HPDE6-E6E7 (cell line): ENCODE data around the gene TMEM151B.
"Not testable (repeated sequence)": the region's sequence is repeated elsewhere in the genome, so short reads cannot be mapped to it uniquely, and the experiment has no call there.

Experiments used
- DNase-seq: peaks from one replicate; pipeline ENCODE4 v3.0.0; 2011; ENCODE audit warnings: missing footprints; ENCODE audit errors: extremely low spot score

TMEM151B gene

DNA sequence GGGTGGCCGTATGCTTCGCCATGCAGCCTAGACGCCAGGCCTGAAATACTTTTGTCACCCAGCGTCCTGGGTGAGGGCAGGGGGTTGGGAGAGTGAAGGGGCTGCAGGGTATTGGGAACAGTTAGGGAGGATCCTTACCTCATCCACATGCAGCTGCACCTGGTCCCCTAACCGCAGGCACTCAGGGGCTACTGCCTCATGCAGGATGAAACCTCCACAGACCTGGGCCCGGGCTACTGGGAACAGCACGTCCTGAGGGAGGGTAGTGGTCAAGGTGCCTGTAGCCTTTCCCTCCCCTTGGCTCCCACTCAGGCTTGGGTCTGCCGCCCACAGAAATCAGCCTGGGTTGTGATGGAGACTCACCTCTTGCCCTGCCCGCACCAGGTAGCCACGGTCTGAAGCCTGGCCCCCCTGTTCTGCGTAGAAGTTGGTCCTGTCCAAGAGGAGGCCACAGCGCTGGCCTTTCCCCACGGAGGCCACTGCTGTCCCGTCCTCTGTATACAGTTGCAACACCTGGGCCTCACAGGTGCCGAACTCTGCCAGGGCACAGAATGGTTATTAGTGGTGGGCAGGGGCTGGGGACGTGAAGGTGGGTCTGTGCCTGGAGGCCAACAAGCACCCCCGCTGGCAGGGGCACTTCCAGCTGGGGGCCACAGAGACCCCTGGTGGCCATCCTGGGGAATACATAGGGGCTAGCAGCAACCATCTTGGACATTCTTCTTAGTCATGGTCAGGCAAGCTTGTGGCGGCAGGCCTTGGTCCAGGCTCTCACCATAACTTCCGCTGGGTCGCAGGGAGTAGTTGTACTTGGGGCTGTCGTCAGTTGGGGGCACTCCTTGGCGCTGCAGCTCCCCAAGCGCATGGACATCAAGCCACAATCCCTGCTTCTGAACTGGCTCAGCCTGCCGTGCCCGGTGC is 34.3 kb downstream of the TMEM151B start:
- DNase-seq = no peak

DNA sequence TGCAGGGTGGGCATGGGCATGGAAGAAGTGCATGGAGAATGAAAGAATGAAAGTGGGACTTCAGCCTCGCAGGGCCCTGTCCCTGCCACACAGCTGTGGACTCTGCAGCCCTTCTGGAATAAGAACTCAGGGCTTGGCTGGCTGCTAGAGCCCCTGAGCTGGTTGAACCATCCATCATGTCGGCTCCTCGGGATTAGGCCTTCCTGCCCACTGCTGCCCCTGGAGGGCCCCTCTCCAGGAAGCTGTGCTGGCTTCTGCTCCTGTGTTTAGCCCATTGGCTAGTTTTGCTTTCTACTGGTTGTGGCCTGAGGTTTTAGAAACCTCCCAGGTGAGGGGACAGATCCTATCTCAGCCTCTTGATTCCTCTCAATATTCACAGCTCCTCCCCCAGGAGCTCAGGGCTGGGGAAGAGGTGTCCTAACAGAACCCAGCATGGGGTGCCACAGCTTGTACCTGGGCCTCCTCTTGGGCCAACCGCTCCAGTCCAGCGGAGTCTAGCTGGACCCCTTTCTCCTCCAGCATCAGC is 35.0 kb downstream of the TMEM151B start:
- DNase-seq = no peak

DNA sequence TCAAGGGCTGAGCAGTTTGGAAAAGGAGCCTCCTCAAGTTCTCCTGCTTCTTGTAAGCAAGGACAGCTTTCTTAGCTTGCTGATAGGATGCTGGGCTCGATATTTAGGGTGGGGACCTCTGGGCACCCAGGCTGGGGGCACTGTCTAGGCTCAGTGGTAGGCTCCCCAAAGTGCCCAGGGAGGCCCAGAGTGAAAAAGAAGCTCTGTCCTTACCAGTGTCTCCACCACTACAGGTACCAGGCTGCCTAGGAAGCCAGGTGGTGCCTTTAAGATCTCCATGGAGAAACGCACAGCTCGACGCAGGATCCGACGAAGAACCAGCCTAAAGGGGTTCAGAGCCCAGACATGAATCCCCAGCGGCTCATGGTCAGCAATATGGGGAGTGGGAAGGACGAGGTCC is 36.5 kb downstream of the TMEM151B start:
- no peak for DNase-seq

DNA sequence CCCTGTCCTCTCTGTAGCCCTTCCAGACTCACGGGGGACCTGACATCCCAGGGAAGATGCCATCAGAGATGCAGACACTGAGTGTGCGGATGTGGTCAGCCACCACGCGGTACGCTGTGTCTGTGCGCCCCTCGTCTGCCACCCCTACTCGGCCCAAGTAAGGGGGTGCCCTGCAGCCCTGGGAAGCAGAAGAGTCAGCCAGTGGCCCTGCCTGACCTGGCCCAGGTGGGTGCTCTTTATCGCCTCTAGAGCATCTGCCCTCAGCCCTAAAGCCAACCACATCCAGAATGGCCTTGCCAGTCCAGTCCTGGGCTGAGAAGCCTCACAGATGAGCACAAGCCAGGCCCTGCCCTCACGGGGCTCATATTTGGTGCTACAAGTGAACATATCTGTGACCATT is 37.0 kb downstream of the TMEM151B start:
- no peak for DNase-seq

DNA sequence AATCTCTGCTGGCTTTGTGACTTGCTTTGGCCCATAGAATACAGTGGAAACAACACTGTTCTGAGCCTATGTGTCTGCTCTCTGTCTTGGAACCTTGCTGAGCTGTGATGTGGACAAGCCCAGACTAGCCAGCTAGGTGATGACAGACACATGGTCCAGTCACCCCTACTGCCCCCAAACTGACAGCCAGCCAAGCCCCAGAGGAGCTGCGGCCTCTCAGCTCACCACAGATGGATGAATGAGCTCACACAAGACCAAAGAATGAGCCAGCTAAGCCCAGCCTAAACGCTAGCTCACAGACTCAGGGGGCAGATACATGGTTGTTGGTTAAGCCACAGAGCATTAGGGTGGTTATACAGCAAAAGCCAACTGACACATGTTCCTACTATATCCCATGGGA is 38.8 kb downstream of the TMEM151B start:
- peak; percentile 76 for DNase-seq

DNA sequence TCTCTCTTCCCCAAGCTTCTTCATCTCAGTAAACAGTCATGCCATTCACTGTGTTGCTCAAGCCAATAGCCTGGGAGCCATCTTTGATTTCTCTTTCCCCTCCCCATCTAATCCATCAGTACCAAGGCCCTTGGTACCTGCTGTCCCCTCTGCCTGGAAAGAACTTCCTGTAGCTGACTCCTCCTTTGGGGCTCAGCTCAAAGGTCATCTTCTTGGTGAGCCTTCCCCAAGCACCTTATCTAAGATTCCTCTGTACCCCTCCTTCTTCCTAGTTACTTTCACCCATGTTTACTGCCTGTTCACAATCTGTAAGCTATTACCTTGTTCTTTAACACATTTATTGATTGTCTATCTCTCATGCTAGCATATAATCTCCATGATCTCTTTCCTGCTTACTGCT is 39.4 kb downstream of the TMEM151B start:
- DNase-seq = no peak

DNA sequence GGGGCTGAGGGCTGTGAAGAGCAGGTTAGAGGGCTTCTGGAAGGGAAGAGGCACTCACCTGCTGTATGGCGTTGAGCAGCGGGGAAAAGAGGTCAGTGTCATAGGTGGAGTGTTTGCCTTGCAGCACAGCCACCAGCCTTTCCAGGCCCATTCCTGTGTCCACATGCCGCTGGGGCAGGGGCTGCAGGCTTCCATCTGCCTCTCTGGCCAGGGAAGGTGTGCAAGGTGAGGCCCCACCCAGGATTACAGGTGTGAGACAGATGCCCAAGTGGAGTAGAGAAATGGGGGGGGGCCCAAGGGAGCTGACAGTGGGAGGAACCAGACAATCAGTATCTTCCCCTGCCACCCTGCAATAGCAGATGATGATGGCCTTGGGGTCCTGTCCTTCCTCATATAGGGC is 40.0 kb downstream of the TMEM151B start:
- DNase-seq = no peak

DNA sequence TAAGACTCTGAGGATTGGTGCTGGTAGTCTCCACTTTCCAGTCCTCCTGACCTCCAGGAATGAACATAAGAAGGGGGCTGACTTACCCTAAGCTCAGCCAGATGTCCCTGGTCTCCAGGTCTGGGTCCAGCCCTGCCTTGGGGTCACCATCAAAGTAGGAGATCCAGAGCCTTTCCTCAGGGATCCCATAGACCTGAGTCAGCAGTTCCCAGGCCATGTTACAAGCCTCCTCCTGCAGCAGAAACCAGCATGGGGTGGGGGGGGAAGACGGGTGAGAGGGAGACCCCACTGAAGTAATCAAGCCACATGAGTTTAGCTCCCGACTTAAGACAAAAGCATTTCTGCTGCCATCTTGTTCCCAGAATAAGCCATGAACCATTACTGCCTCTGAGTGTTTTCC is 41.1 kb downstream of the TMEM151B start:
- no peak for DNase-seq

DNA sequence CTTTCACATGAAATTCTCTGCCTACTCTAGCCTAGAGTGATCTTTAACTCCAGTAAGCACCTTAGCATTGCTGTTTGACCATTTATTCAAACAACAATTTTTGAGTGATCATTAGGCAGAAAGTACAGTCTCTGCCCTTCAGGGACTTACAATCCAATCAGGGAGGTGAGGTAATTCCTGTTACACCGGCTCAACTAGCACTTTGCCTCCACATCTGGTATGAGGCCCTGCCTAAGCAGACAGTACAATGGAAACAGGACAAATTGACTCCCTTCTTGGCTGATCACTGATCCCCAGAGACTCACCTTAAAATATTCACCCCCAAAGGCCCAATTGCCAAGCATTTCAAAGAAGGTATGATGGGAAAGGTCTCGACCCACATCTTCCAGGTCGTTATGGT is 41.5 kb downstream of the TMEM151B start:
- DNase-seq = no peak

DNA sequence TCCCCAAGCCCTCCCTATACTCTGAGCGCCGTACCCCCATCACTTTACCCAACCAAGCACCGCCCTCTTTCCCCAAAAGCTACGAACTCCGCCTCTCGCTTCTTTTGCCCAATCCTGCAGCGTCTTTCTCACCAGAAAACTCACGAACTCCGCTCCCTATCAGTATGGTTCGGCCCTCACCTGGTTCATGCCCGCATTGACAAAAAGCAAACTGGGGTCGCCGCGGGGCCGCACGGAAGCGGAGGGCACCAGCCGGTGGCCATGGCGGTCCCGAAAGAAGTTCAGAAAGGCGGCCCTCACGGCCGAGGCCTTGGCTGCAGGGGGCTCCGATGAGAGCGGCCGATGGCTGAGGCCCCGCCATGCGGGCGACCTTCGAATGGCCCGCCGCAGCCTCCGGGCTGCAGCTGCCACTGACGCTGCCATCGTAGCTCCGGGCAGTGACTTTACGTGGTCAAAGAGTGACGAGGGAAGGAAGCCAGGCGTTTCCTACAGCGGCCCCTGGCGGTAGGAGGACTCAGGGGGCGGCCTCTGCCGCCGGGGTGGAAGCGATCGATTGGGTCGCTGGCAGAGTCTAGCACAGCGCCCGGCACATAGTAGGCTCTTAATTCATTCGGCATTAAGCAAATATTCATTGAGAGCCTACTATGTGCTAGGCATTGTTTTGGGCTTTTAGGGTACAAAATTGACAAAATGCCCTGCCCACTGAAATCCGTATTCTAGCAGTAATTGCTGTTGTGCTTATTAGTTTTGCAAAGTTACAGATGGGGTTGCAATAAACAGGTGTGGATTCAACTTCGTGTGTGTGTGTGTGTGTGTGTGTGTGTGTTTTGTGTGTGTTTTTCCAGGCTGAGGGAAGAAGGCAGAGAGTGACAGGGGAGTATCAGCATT is 42.9 kb downstream of the TMEM151B start, which contains the start of gene AARS2:
AARS2 (minus strand) TSS at position 447 of the 888 bp plus-strand sequence; CDS start at position 423, 24 bp downstream.
- DNase-seq = peak; percentile 69

DNA sequence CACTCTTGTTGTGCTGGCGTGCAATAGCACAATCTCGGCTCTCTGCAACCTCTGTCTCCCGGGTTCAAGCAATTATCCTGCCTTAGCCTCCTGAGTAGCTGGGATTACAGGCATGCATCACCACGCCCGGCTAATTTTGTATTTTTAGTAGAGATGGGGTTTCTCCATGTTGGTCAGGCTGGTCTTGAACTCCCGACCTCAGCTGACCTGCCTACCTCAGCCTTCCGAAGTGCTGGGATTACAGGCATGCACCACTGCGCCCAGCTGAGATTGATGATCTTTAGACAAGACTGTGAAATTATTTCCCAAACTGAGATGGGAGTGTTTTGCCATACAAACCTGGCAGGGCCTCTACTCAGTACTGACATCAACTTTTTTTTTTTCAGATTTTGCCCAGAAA is 44.4 kb downstream of the TMEM151B start:
- DNase-seq = not testable (repeated sequence)

DNA sequence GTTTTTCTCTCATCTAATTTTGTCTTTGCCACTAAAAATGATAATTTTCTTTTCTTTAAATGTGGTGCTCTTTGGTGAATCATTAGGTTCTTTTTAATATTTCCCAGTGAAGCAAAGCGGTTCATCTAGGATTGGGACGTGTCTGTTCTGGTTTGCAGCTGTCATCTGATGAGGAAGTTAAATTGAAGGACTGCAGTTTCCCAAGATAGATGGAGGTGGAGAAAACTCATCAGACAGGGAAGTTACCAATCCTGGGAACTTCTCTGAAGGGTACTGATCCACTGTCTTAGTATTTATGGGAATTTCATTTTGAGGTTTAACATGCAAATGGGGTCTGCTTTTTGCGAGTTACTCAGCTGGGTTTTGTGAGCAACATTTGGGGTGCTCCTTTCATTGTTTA is 45.3 kb downstream of the TMEM151B start:
- DNase-seq = no peak

DNA sequence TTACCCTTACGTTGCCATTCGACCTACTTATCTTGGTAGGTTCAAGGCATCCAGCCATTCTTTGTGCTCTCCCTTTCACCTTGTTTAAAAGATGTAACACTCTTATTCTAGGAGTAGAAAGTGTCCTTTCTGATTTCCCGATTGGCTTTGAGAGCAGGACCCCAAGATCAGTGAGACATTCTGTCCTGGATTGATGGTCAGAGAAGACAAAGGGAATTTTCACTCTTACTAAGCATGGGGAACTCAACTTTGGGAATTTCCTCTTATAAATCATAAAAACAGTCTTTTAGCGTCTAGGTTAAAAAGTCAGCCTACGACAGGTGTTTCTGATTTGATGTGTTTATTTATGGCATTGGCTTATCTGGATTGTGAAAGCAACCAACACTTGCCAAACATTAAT is 45.7 kb downstream of the TMEM151B start:
- no peak for DNase-seq

DNA sequence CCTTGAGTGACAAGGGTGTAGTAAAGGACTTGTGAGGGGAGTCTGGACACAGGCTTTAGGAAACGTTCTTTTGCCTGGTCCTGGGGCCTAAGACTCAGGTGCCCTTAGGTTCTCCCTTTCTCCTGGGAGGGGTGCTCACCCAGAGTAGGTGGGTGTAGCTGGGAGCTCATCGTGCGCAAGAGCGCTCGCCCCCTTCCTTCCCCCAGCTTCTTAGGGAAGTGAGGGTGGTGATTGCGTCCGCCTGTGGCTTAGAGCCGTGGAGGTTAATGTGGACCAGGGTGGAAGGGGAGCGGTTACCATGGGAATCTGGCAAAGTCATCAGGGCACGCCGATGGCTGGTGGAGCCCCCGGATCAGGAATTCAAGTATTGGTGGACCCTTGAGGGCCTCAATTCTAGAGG is 46.2 kb downstream of the TMEM151B start:
- no peak for DNase-seq

DNA sequence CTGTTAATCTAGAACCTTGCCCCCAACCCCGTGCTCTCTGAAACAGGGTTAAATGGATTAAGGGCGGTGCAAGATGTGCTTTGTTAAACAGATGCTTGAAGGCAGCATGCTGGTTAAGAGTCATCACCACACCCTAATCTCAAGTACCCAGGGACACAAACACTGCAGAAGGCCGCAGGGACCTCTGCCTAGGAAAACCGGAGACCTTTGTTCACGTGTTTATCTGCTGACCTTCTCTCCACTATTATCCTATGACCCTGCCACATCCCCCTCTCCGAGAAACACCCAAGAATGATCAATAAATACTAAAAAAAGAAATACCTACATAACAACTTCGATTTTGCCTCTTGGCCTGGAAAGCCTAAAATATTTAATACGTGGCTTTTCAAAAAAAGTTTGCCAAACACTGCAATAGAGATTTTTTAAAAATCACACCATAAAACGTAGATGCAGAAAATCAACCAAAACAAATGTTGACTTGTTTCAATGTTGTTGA is 46.9 kb downstream of the TMEM151B start:
- DNase-seq = not testable (repeated sequence)

DNA sequence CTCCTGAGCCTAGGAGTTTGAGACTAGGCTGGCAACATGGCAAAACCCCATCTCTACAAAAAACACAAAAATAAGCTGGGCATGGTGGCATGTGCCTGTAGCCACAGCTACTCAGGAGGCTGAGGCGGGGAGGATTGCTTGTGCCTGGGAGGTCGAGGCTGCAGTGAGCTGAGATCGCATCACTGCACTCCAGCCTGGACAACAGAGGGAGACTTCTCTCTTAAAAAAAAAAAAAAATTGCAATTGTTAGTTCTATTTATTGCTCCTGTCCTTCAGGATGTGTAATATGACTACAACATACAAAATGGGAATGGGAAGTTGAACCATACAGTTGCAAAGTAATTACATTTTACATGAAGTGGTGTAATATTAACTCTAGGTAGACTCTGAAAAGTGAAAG is 51.0 kb downstream of the TMEM151B start:
- DNase-seq = no peak

DNA sequence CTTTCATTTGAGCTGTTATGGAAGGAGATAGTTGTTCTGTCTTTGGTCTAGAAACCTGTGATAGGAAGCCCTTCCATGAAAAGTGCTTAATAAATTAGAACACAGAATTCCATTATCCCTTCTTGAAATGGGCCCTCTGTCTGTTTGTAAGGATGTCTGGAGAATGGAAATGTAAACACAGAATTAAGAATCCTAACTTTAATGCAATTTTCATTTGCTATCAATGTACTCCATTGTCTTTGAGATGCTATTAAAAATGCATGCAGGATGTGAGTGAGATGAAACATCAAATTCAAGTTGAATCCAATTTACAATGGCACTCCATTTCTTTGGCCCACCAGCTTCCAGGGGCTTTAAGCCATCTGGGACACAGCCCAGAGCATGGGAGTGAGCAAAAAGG is 56.8 kb downstream of the TMEM151B start:
- no peak for DNase-seq

DNA sequence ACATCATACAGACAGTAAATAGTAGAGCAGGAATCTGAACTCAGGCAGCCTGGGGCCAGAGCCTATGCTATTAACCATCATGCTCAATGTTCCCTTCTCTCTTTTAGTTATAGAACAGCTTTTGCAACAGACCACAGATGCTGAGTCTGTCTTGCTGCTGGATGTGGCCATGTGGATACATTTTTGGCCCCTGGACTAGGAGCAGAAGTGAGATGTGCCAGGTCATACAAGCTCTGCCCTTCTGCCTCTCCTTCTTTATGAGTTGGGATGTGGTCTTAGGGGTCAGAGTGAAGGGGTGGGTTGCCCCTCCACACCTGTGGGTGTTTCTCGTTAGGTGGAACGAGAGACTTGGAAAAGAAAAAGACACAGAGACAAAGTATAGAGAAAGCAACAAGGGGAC is 57.5 kb downstream of the TMEM151B start:
- no peak for DNase-seq

DNA sequence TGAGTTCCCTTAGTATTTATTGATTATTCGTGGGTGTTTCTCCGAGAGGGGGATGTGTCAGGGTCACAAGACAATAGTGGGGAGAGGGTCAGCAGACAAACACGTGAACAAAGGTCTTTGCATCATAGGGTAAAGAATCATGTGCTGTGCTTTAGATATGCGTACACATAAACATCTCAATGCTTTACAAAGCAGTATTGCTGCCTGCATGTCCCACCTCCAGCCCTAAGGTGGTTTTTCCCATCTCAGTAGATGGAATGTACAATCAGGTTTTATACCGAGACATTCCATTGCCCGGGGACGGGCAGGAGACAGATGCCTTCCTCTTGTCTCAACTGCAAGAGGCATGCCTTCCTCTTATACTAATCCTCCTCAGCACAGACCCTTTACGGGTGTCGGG is 58.0 kb downstream of the TMEM151B start:
- not testable (repeated sequence) for DNase-seq

DNA sequence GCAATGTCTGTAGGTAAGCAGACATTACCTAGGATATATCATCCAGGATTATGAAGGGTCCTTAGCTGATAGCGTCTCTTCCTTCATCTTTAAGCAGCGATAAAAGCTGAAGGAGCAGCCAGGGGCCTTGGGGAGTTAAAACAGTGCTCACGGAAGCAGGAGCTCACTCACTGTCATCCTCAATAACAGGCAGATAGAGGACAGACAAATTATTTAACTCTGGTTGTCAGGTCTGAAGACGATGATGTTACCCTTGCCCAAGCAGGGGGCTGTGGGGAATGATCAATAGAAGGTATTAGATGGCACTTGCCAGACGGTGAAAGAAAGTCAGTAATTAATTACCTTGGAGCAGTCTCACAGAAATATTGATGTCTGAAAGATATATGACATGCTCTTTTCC is 59.6 kb downstream of the TMEM151B start:
- DNase-seq = no peak

DNA sequence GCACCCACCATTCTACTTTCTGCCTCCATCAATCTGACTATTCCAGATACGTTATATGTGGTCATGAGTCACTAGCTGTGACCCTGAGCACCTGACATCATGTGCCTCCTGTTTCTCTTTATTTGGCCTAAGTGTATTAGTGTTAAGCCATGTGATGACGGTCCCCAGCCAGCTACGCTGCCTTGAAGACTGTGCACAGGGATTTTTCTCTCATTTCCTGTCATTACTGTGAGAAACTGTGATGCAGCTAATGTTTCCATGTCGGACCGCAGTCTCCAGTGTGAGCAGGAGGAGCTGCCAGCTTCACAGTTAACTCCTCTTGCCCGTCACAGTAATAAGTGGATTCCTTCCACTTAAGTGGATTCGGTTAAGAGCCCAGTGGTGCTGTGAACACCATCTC is 62.3 kb downstream of the TMEM151B start:
- no peak for DNase-seq

DNA sequence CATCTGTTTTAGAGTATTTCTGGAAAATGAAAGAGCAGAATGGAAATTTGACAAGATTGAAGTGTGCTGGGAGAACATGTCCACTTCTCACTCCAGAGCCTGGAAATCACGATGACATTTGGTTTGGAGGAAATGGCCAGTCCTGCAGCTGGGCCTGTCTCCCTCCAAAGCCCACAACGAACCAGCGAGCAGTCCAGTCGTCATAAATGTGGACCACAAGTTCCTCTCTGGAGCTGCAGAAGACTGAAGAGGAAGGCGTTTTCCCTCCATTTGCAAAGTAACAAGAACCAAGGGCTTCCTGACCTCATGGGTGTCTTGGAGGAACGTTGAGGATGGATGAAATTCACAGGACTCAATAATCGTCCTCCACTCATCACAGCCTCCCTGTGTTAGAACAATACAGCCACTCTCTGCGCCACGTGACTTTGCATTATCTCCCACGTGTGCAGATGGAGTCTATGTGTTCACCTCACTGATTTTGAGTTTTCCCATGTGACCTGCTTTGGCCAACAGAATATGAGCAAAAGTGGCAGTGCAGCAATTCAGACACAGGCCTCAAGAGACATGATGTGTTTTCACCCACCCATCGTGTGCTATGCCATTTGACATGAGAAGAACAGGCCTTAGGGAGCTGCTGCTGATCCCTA is 63.1 kb downstream of the TMEM151B start:
- no peak for DNase-seq
